Keratinocyte (primary cell): ENCODE results near the gene PTPRN2.

Source experiments
- EZH2 ChIP-seq: IDR thresholded peaks from one replicate; pipeline ENCODE4 v1.6.1; 2012; ENCODE audit warnings: inconsistent platforms, mild to moderate bottlenecking, low read length, moderate library complexity
- TF ChIP-seq, protein P1 (sequence below), 3 experiments: IDR thresholded peaks in 1 of 3; conservative IDR thresholded peaks in 1 of 3; optimal IDR thresholded peaks in 1 of 3; 2 replicates in 2 of 3; 3 replicates in 1 of 3; pipeline versions ENCODE3 to v1.5.1; 2011; ENCODE audit warnings: low read length in 3 of 3, mild to moderate bottlenecking in 3 of 3, moderate library complexity in 2 of 3, control low read depth in 1 of 3, inconsistent platforms in 1 of 3; ENCODE audit not compliant: insufficient read depth in 2 of 3; ENCODE audit errors: extremely low read depth in 1 of 3

DNA sequence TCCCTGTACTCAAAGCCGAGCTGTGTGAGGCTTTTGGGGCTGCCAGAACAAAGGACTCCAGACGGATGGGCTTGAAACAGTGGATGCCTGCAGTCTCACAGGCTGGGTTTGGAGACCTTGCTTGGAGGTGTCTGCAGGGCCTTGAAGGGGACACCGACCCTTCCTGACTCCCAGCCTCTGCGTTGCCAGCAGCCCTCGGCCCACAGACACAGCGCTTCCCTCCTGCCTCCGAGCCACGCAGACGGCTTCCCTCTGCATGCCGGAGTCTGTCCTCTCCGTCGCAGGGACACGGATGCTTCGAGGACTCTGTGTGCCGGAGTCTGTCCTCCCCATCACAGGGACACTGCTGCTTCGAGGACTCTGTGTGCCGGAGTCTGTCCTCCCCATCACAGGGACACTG, 726.1 kb downstream of the PTPRN2 start:
- TF ChIP-seq, protein P1, sequence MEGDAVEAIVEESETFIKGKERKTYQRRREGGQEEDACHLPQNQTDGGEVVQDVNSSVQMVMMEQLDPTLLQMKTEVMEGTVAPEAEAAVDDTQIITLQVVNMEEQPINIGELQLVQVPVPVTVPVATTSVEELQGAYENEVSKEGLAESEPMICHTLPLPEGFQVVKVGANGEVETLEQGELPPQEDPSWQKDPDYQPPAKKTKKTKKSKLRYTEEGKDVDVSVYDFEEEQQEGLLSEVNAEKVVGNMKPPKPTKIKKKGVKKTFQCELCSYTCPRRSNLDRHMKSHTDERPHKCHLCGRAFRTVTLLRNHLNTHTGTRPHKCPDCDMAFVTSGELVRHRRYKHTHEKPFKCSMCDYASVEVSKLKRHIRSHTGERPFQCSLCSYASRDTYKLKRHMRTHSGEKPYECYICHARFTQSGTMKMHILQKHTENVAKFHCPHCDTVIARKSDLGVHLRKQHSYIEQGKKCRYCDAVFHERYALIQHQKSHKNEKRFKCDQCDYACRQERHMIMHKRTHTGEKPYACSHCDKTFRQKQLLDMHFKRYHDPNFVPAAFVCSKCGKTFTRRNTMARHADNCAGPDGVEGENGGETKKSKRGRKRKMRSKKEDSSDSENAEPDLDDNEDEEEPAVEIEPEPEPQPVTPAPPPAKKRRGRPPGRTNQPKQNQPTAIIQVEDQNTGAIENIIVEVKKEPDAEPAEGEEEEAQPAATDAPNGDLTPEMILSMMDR (optimal IDR thresholded peaks at IDR 0.05 in 1 of 3, IDR thresholded peaks at IDR 0.05 in 1 of 3, conservative IDR thresholded peaks at IDR 0.05 in 1 of 3; ENCODE audit: extremely low read depth in 1 of 3, insufficient read depth in 2 of 3, low read length in 3 of 3), result no peak
- no peak for TF ChIP-seq EZH2
